Smooth muscle cell (in vitro differentiated cells): ENCODE measurements around the gene TRPV5. TPM values are rescaled to one million over a fixed set of nuclear protein-coding genes. Genes with fewer than 3 reads are reported as not detected.
"Not testable (repeated sequence)": the region's sequence is repeated elsewhere in the genome, so short reads cannot be mapped to it uniquely, and the experiment has no call there.

ENCODE experiments used
- DNase-seq: peaks from one replicate; lab custom pipeline; 2025; ENCODE audit not compliant: unreplicated experiment; lab: John Stamatoyannopoulos, UW
- H2AFZ ChIP-seq: fragments of 200-600 bp; sonication (generic); 2 replicates; pipeline ENCODE4 v1.6.0; 2016; ENCODE audit warnings: antibody characterized with exemption, low read depth, mild to moderate bottlenecking
- H3F3A ChIP-seq: fragments of 200-600 bp; sonication (generic); 2 replicates; pipeline ENCODE4 v1.6.0; 2017; ENCODE audit warnings: antibody characterized with exemption, low read depth
- H3K27ac ChIP-seq: fragments of 200-600 bp; sonication (generic); 2 replicates; pipeline ENCODE4 v1.5.1; 2016; ENCODE audit warnings: low read depth, mild to moderate bottlenecking
- H3K27me3 ChIP-seq: fragments of 200-600 bp; sonication (generic); 2 replicates; pipeline ENCODE4 v1.6.1; 2016; ENCODE audit warnings: low read depth, mild to moderate bottlenecking
- H3K36me3 ChIP-seq: fragments of 200-600 bp; sonication (generic); 2 replicates; pipeline ENCODE4 v1.5.1; 2016; ENCODE audit warnings: low read depth
- H3K4me1 ChIP-seq: fragments of 200-600 bp; sonication (generic); 2 replicates; pipeline ENCODE4 v1.5.1; 2016; ENCODE audit warnings: low read depth
- H3K4me2 ChIP-seq: fragments of 200-600 bp; sonication (generic); 2 replicates; pipeline ENCODE4 v1.6.0; 2016; ENCODE audit warnings: mild to moderate bottlenecking
- H3K4me3 ChIP-seq: fragments of 200-600 bp; sonication (generic); 2 replicates; pipeline ENCODE4 v1.5.1; 2016; ENCODE audit warnings: mild to moderate bottlenecking
- H3K79me2 ChIP-seq: fragments of 200-600 bp; sonication (generic); 2 replicates; pipeline ENCODE4 v1.6.0; 2016; ENCODE audit warnings: low read depth, mild to moderate bottlenecking
- H3K9ac ChIP-seq: fragments of 200-600 bp; sonication (generic); 2 replicates; pipeline ENCODE4 v1.6.0; 2016; ENCODE audit warnings: low read depth
- H3K9me3 ChIP-seq: fragments of 200-600 bp; sonication (generic); replicated peaks from 2 replicates; pipeline ENCODE4 v1.5.1; 2016; ENCODE audit warnings: low read depth
- H4K20me1 ChIP-seq: fragments of 200-600 bp; sonication (generic); 2 replicates; pipeline ENCODE4 v1.6.0; 2016; ENCODE audit warnings: low read depth
- WGBS: methylation state at CpG from one replicate; pipeline ENCODE4 v1.1.7; 2016; ENCODE audit warnings: low lambda C conversion rate; 5-methylcytosine and 5-hydroxymethylcytosine counted together
- polyA plus RNA-seq: library from polyadenylated mRNA; unstranded; fragments of >200 nt; fragmentation: Nextera tagmentation; extraction: Ambion mirVana; gene quantifications from 2 replicates; pipeline ENCODE4 v1.2.1, GENCODE V29; 2016
- total RNA-seq: library from RNA; depleted of rRNA; stranded (reverse); fragments of >200 nt; gene quantifications from 2 replicates; pipeline ENCODE4 v1.2.3, GENCODE V29; 2014
- TF ChIP-seq, protein P1 (sequence below): fragments of 200-600 bp; sonication (generic); IDR thresholded peaks from 2 replicates; pipeline ENCODE4 v1.5.1; 2017; ENCODE audit warnings: borderline replicate concordance, mild to moderate bottlenecking, antibody characterized with exemption; ENCODE audit not compliant: insufficient read depth, poor library complexity, severe bottlenecking

TRPV5 gene
- total RNA-seq, result not detected in 2 replicates
- not detected in 2 replicates for polyA plus RNA-seq

DNA sequence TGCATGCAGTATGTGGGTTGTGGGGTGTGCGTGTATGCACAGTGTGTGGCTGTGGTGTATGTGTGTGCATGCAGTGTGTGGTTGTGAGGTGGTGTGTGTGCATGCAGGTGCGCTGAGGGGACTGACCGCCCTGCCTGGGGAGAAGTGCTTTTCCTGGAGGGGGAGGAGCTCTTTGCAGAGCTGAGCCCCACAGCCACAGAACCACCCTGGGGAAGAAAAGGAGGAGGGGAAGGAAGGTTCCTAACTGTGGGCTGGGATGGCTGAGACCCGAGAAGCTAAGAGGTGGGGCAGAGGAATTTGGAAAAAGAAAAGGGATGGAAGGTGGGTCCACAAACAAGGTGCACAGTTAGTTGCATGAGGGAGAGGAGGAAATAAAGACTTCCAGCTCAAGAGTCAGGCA is at the start of gene TRPV5:
TRPV5 (minus strand) TSS at position 123 of the 400 bp plus-strand sequence. CDS start 287 bp downstream, outside the sequence.
- H3K4me3 ChIP-seq, result no peak within 1 kb of the TSS
- WGBS, result 91% methylated on average over 4 of the region's 4 CpGs
- no peak within 1 kb of the TSS for H2AFZ ChIP-seq
- H3K4me1 ChIP-seq, result no peaks in the 10 kb centered on the region
- no peaks in the 10 kb centered on the region for H3K36me3 ChIP-seq
- no peaks in the 10 kb centered on the region for H4K20me1 ChIP-seq
- H3K4me2 ChIP-seq, result no peak within 1 kb of the TSS
- DNase-seq, result no peak
- no peaks in the 10 kb centered on the region for H3F3A ChIP-seq
- H3K27ac ChIP-seq, result no peak within 1 kb of the TSS
- H3K9me3 ChIP-seq, result no peaks in the 10 kb centered on the region
- TF ChIP-seq, protein P1, sequence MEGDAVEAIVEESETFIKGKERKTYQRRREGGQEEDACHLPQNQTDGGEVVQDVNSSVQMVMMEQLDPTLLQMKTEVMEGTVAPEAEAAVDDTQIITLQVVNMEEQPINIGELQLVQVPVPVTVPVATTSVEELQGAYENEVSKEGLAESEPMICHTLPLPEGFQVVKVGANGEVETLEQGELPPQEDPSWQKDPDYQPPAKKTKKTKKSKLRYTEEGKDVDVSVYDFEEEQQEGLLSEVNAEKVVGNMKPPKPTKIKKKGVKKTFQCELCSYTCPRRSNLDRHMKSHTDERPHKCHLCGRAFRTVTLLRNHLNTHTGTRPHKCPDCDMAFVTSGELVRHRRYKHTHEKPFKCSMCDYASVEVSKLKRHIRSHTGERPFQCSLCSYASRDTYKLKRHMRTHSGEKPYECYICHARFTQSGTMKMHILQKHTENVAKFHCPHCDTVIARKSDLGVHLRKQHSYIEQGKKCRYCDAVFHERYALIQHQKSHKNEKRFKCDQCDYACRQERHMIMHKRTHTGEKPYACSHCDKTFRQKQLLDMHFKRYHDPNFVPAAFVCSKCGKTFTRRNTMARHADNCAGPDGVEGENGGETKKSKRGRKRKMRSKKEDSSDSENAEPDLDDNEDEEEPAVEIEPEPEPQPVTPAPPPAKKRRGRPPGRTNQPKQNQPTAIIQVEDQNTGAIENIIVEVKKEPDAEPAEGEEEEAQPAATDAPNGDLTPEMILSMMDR, result no peak
- peaks cover 5% of the 10 kb centered on the region for H3K27me3 ChIP-seq
- H3K79me2 ChIP-seq, result no peaks in the 10 kb centered on the region
- no peak within 1 kb of the TSS for H3K9ac ChIP-seq

DNA sequence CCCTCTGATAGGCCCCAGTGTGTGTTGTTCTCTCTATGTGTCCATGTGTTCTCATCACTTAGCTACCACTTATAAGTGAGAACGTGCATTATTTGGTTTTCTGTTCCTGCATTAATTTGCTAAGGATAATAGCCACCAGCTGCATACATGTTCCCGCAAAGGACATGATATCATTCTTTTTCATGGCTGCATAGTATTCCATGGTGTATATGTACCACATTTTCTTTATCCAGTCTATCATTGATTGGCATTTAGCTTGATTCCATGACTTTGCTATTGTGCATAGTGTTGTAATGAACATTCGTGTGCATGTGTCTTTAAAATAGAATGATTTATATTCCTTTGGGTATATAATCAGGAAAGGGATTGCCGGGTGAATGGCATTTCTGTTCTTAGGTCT is 44.9 kb upstream of the TRPV5 start:
- not testable (repeated sequence) for H3K4me3 ChIP-seq, H4K20me1 ChIP-seq, H2AFZ ChIP-seq, H3K27me3 ChIP-seq, H3K27ac ChIP-seq, H3K9me3 ChIP-seq, DNase-seq, H3K79me2 ChIP-seq, H3K36me3 ChIP-seq, H3K9ac ChIP-seq, H3K4me2 ChIP-seq, H3K4me1 ChIP-seq, H3F3A ChIP-seq
- 90% methylated on average over 4 of the region's 4 CpGs for WGBS

- H3K36me3 ChIP-seq, result no peaks in the 10 kb centered on the region
- H3K79me2 ChIP-seq, result no peaks in the 10 kb centered on the region
- H3K4me2 ChIP-seq, result no peak overlapping the region
- H3K9me3 ChIP-seq, result no peaks in the 10 kb centered on the region
- H3K27ac ChIP-seq, result no peak overlapping the region
- 87% methylated on average over 3 of the region's 3 CpGs for WGBS
- no peak overlapping the region for H3K9ac ChIP-seq
- H4K20me1 ChIP-seq, result no peaks in the 10 kb centered on the region
- no peaks in the 10 kb centered on the region for H3K27me3 ChIP-seq
- TF ChIP-seq, protein P1, result no peak
- no peak overlapping the region for H2AFZ ChIP-seq
- no peak overlapping the region for H3K4me3 ChIP-seq
- H3F3A ChIP-seq, result no peaks in the 10 kb centered on the region
- H3K4me1 ChIP-seq, result no peaks in the 10 kb centered on the region
- no peak for DNase-seq
These were observed 41.1 kb upstream of the TRPV5 start for GRCh38 chr7:142974626-142975025.

- no peak overlapping the region for H3K9ac ChIP-seq
- H3K27ac ChIP-seq, result no peak overlapping the region
- no peak for DNase-seq
- H3K4me2 ChIP-seq, result no peak overlapping the region
- H3K36me3 ChIP-seq, result no peaks in the 10 kb centered on the region
- 82% methylated on average over 4 of the region's 4 CpGs for WGBS
- H3K79me2 ChIP-seq, result no peaks in the 10 kb centered on the region
- H3K4me1 ChIP-seq, result no peaks in the 10 kb centered on the region
- no peaks in the 10 kb centered on the region for H3K9me3 ChIP-seq
- H3F3A ChIP-seq, result no peaks in the 10 kb centered on the region
- no peak overlapping the region for H3K4me3 ChIP-seq
- H2AFZ ChIP-seq, result no peak overlapping the region
- TF ChIP-seq, protein P1, result no peak
- H3K27me3 ChIP-seq, result no peaks in the 10 kb centered on the region
- H4K20me1 ChIP-seq, result no peaks in the 10 kb centered on the region
These were observed 35.6 kb upstream of the TRPV5 start for GRCh38 chr7:142969183-142969582.
